HG02938 (cell line): Measurements from ENCODE around the gene CIC.

Experiments
- ATAC-seq: cut with Tn5 transposase; IDR thresholded peaks from one replicate; pipeline ENCODE4 v1.9.1; 2021; ENCODE audit warnings: mild to moderate bottlenecking, moderate library complexity; ENCODE audit not compliant: unreplicated experiment

Gene CIC

DNA sequence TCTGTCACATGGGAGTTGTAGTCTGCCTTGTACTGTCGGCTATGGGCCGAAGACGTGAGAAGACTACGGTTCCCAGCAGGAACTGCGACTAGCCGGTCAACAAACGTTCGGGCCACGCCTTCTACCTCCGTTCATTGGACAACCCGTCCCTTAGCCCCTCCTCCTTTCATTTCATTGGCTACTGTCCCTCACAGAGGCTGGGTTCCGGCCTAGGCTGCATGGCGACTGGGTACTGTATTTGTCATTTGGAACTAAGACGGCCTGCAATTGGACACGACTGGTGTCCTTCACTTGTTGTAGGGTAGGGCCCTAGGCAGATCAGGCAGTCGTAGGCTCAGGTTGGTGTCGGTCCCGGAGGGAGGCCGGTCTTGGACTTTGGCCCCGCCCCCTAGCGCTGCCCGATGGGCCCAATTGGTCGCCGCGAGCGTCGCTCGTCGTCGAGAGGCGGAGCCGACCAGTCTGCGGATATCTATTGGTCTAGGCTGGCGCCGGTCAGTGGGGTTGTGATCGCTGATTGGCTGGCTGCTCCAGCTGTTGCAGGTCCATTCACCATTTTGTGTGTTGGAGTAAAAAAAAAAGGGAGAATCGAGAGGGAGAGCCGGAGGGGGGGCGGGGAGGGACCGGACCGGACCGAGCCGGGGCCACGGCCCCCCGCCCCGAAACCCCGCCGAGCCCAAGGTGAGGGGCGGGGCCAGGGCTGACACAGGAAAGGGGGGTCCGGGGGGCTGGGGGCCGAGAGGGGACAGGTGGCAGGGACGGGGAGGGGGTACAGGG, at the start of gene CIC:
TSS of gene CIC (plus strand) at position 549 of the 774 bp plus-strand sequence. CDS start 2,532 bp downstream, outside the sequence.
- peak; percentile 77 for ATAC-seq

DNA sequence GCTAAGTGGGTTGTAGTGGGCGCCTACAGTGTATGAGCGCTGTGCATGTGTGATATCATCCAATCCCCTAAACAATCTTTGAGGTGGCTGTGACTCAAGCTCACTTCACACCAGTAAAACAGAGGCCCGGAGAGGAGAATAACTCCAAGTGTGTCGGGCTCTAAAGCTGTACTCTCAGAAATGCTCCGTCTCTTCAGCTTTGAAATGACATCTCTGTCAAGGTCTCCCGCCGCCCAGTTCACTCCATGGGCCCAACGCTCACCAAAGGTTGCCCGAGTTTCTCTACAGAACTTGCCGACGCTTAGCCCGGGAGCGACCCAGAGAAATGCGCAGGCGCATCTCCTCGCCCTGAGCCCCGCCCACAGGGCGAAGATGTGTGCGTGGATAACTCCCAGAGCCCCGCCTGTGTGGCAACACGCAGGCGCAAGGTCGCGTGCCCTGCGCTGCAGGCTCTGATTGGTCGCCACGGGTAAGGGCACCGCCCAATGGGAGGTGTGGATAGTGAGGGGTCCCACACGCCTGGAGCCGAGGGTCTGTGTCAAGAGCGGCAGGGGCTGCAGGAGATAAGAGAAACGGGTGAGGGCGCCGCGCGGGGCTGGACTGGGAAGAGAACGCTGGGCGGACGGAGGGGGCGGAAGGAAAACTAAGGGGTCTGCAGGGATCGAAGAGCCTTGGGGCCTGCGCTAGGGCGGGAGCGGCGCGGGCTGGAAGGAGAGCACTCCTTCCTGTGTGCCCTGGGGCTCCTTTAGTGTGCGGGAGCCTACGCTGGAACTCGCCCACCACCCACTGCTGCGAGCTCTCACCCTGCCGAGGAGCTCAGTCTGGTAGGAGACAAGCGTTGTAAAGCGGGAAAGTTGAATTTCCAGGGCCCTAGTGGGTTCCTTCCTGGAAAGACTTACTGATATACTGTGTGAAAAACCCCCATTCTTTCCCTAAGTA, 49.0 kb upstream of the CIC start, which contains the start of gene ZNF526:
TSS of gene ZNF526 (plus strand) at position 501 of the 939 bp plus-strand sequence. CDS start 4,092 bp downstream, outside the sequence.
- peak; percentile 74 for ATAC-seq

DNA sequence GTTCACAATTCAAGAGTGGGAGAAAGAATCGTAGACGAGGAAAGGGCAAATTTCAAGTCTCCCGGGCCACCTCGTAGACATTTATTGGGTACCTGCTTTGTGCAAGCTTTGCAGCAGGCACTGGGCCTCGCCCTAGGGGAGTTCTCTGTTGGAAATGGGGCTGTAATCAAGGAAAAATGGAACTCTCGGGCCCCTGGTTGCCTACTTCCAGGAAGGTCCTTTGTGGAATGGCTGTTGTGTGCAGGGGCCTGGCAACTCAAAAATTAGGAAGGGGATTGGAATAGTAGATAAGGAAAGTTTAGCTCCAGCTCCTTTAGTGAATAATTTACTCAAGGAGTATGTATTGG, 48.3 kb upstream of the CIC start:
- no peak for ATAC-seq

DNA sequence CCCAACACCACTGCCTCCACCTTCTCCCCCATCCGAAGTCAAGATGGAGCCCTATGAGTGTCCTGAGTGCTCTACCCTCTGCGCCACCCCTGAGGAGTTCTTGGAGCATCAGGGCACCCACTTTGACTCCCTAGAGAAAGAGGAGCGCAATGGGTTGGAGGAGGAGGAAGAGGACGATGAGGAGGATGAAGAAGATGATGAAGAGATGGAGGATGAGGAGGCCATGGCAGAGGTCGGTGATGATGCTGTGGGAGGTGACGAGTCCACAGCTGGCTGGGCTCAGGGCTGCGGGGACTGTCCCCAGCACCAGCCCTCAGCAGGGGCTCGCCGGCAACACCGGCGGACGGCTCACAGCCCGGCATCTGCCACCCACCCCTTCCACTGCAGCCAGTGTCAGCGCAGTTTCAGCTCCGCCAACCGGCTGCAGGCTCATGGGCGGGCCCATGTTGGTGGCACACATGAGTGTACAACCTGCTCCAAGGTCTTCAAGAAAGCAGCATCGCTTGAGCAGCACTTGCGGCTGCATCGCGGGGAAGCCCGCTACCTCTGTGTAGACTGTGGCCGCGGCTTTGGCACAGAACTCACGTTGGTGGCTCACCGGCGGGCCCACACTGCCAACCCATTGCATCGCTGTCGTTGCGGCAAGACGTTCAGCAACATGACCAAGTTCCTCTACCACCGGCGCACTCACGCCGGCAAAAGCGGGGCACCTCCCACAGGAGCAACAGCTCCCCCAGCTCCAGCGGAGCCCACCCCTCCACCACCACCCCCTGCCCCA, 43.9 kb upstream of the CIC start:
- ATAC-seq = no peak

DNA sequence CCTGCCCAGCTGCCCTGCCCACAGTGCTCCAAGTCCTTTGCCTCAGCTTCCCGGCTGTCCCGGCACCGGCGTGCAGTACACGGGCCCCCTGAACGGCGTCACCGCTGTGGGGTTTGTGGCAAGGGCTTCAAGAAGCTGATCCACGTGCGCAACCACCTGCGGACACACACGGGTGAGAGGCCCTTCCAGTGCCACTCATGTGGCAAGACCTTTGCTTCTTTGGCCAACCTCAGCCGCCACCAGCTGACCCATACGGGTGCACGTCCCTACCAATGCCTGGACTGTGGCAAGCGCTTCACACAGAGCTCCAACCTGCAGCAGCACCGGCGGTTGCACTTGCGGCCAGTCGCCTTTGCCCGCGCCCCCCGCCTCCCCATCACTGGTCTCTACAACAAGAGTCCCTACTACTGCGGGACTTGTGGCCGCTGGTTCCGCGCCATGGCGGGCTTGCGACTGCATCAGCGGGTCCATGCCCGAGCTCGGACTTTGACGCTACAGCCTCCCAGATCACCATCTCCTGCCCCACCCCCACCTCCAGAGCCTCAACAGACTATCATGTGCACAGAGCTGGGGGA, 43.2 kb upstream of the CIC start:
- no peak for ATAC-seq

DNA sequence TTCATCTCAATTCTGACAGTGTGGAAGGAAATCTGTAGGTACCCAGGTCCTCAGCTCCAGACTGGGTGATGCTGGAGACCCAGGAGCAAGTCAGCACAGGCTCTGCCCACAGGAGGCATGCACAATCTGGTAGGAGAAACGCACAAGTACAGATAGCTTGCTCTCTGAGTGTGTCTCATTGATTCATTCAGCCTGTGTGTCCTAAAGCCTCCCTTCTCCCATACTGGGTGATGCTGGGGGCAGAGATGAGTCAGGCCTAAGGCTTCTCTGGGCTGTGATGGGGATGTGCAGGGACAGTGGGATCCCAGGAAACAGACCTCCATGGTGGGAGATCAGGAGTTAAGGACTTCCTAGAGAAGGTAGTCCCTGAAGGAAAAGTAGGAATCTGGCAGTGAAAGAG, 42.2 kb upstream of the CIC start:
- no peak for ATAC-seq

DNA sequence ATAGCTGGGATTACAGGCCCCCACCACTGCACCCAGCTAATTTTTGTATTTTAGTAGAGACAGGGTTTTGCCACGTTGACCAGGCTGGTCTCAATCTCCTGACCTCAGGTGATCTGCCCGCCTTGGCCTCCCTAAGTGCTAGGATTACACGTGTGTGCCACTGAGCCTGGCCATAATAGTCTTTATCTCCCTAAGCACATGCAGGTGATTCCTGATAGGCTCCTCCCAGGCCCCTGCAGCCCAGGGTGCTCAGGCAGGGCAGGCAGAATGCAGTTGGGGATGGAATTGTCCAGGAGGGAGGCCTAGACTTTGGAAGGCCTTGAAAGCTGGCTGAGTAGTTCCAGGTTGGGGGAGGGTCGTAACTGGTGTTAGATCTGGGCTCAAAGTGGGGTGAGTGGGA, 40.4 kb upstream of the CIC start:
- no peak for ATAC-seq

DNA sequence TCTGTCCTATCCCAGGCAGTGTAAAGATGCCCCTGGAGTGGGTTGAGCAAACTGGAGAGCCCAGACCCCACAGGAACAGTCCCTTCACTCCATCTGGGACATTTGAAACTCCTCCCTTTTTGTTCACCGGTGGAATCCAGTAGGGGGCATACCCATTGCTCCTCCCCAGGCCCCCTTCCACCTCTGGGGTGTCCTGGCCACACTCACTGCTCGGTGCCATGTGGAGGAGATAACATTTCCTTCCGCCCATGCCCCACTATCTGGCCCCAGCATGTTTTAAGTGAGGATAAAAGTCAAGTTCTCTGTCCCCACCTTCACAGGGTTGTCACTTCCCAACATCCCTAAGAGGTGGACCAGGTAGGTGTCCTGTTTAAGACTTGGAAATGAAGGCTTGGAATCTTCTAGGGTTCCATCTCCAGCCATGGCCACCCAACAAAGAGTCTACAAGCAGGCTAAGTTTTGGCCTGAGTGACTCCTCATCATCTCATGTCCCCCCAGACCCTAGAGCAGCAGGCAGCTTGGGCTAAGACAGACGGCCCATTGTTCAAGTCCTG, 39.7 kb upstream of the CIC start:
- no peak for ATAC-seq

DNA sequence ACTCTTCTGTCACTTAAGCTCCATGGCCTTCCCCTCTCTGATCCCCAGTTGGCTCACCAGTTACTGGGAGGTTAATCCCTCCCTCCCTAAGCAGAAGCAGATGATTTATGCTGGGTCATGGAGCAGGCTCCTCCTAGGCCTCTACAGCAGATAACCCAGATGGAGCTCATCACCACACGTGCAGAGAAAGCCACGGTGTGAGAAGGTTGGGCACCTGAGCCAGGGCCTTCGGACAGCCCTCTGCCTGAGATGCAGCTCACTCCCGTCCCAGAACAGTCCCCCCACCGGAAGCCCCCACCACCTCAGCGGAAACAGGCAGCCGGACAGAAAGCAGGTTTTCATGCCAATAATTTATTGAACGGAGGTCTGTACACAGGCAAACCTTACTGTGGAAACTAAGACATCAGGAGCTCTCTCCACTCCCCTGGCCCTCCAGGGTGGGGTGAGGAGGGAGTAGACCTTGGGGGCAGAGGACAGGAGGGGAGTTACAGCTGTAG, 39.1 kb upstream of the CIC start:
- ATAC-seq = no peak

DNA sequence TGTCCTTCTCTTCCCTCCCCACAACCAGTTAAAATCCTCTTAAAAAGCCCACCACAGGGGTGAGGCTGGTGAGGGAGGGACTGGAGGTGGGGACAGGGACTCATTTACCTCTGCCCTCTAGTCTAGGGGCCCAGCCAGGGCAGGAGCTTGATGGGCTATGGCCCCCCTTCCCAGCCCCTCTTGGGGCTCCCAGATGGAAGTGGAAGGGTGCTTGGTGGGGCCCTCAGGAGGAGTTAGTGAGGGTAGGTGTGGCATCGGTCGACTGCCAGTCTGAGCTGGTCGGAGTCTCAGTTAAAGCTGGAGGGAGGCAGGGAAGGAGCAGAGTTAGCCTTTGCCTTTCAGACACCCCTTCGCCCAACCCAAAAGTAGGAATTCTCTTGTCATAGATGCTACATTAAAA, 38.5 kb upstream of the CIC start:
- no peak for ATAC-seq

DNA sequence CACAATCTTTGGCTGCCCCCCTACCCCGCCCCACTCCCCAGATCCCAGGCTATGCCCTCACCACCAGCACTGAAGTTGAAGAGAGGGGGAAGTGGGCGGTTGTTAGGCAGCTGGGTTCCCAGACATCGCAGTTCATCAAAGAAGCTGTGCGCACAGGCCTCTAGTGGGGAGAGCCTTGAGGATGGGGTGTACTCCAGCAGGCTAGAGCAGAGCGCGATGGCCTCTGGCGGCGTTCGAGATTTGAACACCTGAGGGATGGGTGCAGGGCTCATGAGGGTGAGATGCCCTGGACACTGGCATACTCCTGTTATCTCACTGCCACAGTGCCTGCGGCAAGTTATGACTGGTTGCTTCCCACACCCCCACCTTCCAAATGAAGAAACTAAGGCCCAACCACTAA, 36.6 kb upstream of the CIC start:
- ATAC-seq = no peak

DNA sequence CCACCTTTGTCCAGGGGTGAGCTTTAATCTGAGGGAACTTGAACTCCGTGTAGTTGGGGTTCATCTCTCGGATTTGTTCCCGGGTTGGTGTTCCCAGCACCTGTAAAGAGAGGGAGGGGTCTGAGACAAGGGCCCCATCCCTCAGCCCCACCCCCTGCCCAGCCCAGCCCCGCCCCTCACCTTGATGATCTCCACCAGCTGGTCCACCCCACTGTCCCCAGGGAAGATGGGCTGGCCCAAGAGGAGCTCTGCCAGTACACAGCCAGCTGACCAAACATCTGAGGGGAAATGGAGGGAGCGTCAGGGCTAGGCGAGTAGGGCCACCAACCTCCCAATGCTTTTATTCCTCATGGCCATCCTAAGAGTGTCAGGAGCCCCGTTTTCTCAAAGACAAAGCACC, 35.9 kb upstream of the CIC start:
- no peak for ATAC-seq

DNA sequence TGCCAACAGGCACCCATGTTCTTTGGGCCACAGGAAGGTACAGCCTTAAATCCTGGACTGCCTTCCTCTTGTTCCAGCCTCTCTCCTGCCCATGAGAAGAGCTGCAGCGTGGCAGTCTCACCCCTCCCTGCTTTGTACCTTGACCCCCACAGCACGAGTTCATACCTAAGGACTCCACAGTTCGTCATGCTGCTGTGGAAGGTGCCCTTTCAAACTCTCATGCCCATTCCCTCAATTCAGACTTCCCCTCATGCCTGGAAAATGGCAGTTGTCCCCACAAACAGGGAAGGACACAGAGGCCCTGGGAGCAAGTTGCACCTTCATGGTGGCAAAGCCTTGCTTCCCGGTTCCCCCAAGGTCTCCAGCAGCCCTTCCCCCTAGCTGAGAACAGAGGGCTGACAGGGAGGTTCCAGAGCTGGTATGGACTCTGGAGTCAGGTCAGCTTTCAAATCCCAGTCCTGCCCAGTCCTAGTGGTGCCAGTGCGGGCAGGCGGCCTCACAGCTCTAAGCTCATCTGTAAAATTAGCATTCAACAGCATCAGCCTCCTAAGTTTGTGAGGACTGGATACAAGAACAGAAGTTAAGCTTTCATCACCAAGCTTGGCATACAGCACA, 35.3 kb upstream of the CIC start:
- no peak for ATAC-seq

DNA sequence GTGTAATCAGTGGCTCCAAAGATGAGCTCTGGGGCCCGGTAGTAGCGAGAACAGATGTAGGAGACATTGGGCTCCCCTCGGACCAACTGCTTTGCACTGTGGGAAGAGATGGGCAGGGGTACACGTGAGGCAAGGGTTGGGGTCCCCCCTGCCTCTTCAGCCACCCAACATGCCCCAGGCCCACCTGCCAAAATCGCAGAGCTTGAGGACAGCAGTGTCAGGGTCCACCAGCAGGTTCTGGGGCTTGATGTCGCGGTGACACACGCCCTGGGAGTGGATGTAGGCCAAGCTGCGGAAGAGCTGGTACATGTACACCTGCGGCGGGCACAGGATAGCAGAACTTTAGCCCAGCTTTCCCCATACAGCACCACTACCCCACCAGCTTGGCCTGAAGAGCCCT, 34.7 kb upstream of the CIC start:
- no peak for ATAC-seq

DNA sequence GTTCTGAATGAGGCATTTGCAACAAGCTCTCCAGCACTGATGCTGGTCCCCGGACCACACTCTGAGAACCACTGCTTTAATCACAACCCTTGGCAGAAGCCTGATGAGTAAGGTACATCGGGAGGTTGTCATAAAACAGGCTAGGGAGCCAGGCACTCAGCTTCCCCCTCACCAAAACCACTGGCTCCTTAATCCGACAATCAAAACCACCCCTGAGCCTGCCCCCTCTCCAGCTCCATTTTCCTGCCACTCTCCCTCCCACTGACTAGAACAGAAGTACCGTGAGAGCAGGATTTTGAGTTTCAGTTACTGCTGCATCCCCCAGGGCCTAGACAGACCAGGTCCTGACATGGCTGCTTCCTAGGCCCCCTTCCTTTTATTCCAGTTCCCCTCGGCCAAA, 33.9 kb upstream of the CIC start:
- no peak for ATAC-seq

DNA sequence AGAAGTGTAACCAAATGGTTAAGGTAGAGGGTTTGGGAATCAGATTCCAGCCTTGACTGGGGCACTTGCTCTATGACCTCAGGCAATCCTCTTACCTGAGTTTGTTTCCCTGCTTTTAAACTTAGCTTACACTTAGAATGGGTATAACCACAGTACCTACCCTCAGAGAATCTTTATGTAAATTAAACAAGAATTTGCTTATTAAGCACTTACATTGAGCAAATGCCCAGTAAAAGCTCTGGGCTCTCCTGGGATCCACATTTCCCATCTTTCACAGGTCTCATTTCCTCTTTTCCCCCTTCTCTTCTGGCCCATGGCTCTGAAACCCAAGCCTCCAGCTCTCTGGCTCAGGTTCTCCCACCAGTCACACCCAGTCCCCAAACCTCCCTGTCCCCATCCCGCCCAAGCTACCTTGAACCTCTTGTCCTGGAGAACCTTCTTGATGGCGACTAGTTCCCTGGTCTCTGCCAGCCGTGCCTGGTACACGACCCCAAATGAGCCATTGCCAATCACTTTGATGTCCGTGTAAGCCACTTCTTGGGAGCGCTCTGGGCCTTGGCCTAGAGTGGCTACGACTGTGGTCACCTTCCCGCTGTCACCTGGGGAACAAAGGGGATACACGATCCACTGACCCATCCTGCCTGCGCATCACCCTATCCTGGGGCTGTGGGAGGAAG, 29.4 kb upstream of the CIC start:
- no peak for ATAC-seq

DNA sequence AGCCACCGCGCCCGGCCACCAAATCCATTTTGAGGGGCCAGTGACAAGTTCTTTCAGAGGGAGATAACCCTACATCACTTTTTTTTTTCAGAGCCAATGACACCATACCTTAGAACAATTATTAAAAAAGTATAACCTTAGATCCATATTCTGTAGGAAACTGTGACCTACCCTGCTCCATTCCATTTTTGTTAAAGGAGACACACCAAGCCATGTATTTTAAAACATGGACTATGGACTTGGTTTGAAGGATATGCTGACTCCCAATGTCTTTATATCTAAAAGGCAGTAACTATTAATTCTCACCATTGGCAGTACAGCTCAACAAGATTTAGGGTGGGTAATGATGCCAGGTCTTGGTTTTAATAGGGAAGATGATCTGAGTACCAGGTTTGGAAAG, 27.8 kb upstream of the CIC start:
- no peak for ATAC-seq

DNA sequence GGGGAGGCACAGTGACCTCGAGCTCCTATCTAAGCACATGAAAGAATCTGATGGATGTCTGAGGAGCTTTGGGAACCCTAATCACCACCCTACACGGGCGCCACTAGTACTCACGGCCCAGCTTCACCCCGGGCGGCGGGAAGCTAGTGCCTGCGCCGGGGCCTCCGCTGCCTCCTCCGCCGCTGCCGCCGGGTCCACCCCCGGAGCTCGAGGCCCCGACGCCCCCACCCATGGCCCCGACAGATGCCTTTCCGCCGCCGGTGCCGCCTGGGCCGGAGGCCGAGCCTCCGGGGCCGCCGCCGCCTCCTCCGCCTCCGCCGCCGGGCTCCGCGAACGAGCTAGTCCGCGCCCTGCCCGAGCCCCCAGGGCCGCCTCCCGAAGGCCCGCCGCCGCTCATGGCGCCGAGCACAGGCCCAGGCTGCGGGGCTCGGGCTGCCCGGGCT, 27.0 kb upstream of the CIC start:
- no peak for ATAC-seq
